ENCODE measurements around the gene EFNB2. TPM values are rescaled to one million over a fixed set of nuclear protein-coding genes. Genes with fewer than 3 reads are reported as not detected.

Gene EFNB2
- total RNA-seq, 4 donors from 2014 or later, result 12.1 to 41.3 (median 26.4) TPM

DNA sequence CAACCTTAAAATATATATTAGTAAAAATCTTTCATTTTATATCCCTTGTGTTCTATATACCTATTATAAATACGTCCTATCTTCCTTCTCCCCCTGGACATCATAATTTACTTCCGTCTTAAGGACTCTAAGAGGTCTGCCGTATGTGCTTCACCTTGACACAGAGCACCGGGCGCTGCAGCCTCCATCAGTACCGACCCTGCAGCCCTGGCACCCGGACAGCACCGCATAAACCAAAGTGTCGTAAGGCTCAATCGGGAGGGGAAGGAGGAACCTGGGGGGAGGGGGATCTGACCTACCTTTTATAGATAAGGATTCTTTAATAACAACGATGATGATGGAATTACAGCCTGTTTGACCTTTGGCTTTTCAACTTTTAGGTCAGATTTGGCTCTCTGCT is 44.0 kb downstream of the EFNB2 start:
- 69 to 75% methylated on average over 11 of the region's 11 CpGs for WGBS, 2 donors
- TF ChIP-seq CTCF (IDR thresholded peaks at IDR 0.05) (no peak), POLR2A (IDR thresholded peaks at IDR 0.05) (no peak)
- DNase-seq (ENCODE audit: low spot score in 2 of 2), result no peak
- intact Hi-C loops (cut with DNase I; ENCODE audit: low total_unique reads), result no loop called here
- H3K4me3 ChIP-seq (ENCODE audit: low read depth, poor library complexity, severe bottlenecking), result no peak overlapping the region

GRCh38 chr13:106490569-106491321 is 44.7 kb downstream of the EFNB2 start:
- DNase-seq (ENCODE audit: low spot score in 2 of 2), result no peak
- WGBS, 2 donors, result 68 to 80% methylated on average over 14 of the region's 14 CpGs
- no peak overlapping the region for H3K4me3 ChIP-seq (ENCODE audit: low read depth, poor library complexity, severe bottlenecking)
- intact Hi-C loops (cut with DNase I; ENCODE audit: low total_unique reads), result no loop called here
- TF ChIP-seq POLR2A (IDR thresholded peaks at IDR 0.05) (no peak), CTCF (IDR thresholded peaks at IDR 0.05) (no peak)

DNA sequence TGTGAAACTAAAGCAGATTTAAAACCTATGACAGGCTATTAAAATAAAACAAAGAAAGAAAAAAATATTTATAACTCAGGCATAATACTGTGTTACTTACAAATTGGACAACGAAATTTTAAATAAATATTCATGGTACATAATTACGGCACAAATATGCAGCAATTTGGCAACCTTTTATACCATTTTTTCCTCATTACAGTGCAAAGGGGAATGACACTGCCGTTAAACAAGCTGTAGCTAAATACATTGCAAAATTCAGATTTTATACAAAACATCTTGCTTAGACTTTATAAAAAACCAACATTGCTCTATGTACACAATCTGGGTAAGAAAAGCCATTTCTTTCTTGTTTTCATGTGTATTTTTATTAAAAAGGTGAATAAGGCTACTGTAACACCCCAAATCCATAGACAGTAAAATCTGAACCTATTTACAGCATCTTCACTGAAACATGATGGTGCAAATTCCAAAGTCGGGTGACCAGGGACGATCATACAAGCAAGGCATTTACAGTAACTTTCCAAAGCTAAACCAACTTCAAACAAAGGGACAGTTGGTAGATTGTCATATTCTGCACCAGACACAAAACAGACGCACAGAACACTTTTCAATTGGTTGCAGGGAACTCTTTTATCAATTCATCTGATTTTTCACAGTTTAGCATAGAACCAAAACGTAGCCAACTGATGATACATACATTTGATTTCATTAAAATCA is 45.5 kb downstream of the EFNB2 start:
- DNase-seq (ENCODE audit: low spot score in 2 of 2), result no peak
- intact Hi-C loops (cut with DNase I; ENCODE audit: low total_unique reads), result no loop called here
- 78 to 81% methylated on average over 7 of the region's 7 CpGs for WGBS, 2 donors

GRCh38 chr13:106488686-106489085 is 46.8 kb downstream of the EFNB2 start:
- WGBS, 2 donors, result 86 to 89% methylated on average over 2 of the region's 2 CpGs
- no peak for DNase-seq (ENCODE audit: low spot score in 2 of 2)
- intact Hi-C loops (cut with DNase I; ENCODE audit: low total_unique reads), result loop anchor here (1.0 kb wide), 1 partner anchor 37 kb away; no protein-coding TSS in a partner anchor
- TF ChIP-seq CTCF (IDR thresholded peaks at IDR 0.05) (no peak), POLR2A (IDR thresholded peaks at IDR 0.05) (no peak)
- no peak overlapping the region for H3K4me3 ChIP-seq (ENCODE audit: low read depth, poor library complexity, severe bottlenecking)

More for the DNA sequence above, 45.5 kb downstream of the EFNB2 start:
- H3K4me3 ChIP-seq (ENCODE audit: low read depth, poor library complexity, severe bottlenecking), result no peak overlapping the region
- TF ChIP-seq CTCF (IDR thresholded peaks at IDR 0.05) (no peak), POLR2A (IDR thresholded peaks at IDR 0.05) (no peak)

- DNase-seq (ENCODE audit: low spot score in 2 of 2), result no peak
- no peak overlapping the region for H3K4me3 ChIP-seq (ENCODE audit: low read depth, poor library complexity, severe bottlenecking)
- TF ChIP-seq CTCF (IDR thresholded peaks at IDR 0.05), result no peak
- no peak for TF ChIP-seq POLR2A (IDR thresholded peaks at IDR 0.05)
- WGBS, 2 donors, result 78 to 83% methylated on average over 8 of the region's 8 CpGs
- intact Hi-C loops (cut with DNase I; ENCODE audit: low total_unique reads), result loop anchor here (1.0 kb wide), 1 partner anchor 37 kb away; no protein-coding TSS in a partner anchor
Measured at GRCh38 chr13:106488076-106488475, 47.4 kb downstream of the EFNB2 start.
